ENCODE data around the gene RPSA.
"Not testable (repeated sequence)": the region's sequence is repeated elsewhere in the genome, so short reads cannot be mapped to it uniquely, and the experiment has no call there.

DNA sequence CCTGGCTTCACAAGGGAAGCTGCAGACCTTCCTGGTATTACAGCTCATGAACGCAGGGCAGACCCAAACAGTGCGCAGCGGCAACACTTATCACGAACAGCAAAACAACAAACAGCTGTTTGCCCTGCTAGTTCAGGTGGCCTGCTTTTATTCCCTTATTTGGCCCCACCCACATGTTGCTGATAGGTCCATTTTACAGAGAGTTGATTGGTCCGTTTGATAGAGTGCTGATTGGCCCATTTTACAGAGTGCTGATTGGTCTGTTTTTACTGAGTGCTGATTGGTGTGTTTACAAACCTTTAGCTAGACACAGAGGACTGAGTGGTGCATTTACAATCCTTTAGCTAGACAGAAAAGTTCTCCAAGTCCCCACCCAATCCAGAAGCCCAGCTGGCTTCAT is 52.1 kb downstream of the RPSA start:
- not testable (repeated sequence) for TF ChIP-seq POLR2A, TAF1, POU2F2, POLR2AphosphoS5 (IDR thresholded peaks at IDR 0.05; ENCODE audit: low read depth, low read length)
